MM.1S (cell line): ENCODE measurements around the gene POLN.

Source experiments
- EZH2 ChIP-seq: fragments of 300-600 bp; sonication (generic); optimal IDR thresholded peaks from 2 replicates; pipeline ENCODE3; 2017; ENCODE audit warnings: low read depth, mild to moderate bottlenecking, antibody characterized with exemption, low read length, mixed read lengths
- EZH2phosphoT487 ChIP-seq: fragments of 300-600 bp; sonication (generic); IDR thresholded peaks from 2 replicates; pipeline ENCODE4 v1.6.1; 2018; ENCODE audit warnings: antibody characterized with exemption, low read length
- TF ChIP-seq, protein P1 (sequence below): fragments of 300-600 bp; sonication (generic); IDR thresholded peaks from 2 replicates; pipeline ENCODE4 v1.5.1; 2016; ENCODE audit warnings: antibody characterized with exemption, low read length, mixed read lengths

DNA sequence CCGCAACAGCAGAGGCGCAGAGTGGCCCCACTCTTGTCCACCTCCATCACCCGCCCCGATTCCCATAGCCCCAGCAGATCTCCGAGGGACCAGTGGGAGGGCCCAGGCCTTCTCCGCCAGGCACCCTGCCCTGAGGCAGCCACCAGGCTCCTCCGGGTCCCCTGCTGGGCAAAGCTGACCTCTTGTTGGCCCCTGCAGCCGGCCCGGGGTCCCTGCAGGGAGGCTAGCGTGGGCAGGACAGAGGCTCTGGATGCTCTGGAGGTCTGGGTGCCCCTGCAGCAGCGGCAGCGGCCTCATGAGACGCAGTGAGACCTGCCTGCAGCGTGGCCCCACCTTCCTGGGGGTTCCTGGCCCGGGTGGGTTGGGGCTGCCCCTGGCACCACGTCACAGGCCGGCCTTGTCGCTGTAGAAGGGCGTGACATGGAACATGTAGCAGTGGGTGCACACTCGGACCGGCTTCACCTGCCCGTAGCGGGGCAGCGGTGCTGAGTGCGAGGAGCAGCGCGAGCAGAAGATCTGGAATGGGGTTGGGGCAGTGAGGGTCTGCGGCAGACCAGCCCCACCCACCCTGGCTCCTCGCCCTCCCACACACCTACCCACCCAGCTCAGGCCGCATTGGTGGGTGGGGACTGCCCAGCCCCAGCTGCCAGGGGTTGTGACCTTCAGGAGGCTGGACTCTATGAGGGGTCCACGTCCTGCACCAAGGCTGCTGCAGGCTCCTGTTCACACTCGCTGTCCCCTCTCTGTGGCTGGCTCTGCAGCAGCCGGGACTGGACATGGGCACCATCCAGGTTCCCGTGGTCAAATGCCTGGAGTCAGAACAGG, 28.6 kb upstream of the POLN start:
- TF ChIP-seq, protein P1, sequence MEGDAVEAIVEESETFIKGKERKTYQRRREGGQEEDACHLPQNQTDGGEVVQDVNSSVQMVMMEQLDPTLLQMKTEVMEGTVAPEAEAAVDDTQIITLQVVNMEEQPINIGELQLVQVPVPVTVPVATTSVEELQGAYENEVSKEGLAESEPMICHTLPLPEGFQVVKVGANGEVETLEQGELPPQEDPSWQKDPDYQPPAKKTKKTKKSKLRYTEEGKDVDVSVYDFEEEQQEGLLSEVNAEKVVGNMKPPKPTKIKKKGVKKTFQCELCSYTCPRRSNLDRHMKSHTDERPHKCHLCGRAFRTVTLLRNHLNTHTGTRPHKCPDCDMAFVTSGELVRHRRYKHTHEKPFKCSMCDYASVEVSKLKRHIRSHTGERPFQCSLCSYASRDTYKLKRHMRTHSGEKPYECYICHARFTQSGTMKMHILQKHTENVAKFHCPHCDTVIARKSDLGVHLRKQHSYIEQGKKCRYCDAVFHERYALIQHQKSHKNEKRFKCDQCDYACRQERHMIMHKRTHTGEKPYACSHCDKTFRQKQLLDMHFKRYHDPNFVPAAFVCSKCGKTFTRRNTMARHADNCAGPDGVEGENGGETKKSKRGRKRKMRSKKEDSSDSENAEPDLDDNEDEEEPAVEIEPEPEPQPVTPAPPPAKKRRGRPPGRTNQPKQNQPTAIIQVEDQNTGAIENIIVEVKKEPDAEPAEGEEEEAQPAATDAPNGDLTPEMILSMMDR: no peak
- no peak for TF ChIP-seq EZH2
- TF ChIP-seq EZH2phosphoT487: no peak
